GM19193 (cell line): ENCODE results near the gene SRF.

Source experiments
- POLR2A ChIP-seq: IDR thresholded peaks from 4 replicates; pipeline ENCODE4 v1.6.1; 2011; ENCODE audit not compliant: insufficient read depth, insufficient read length; ENCODE audit errors: extremely low read depth

The SRF gene

GRCh38 chr6:43186019-43186418 lies 14.9 kb downstream of the SRF start:
- no peak for TF ChIP-seq POLR2A

- TF ChIP-seq POLR2A: no peak
Measured at GRCh38 chr6:43186706-43187105, 15.6 kb downstream of the SRF start.

GRCh38 chr6:43187821-43188220 lies 16.8 kb downstream of the SRF start:
- TF ChIP-seq POLR2A: no peak

- no peak for TF ChIP-seq POLR2A
Measured at GRCh38 chr6:43188426-43188825, 17.4 kb downstream of the SRF start.

- TF ChIP-seq POLR2A: no peak
Measured at GRCh38 chr6:43189776-43190304, 18.8 kb downstream of the SRF start.

GRCh38 chr6:43192911-43193310 lies 21.8 kb downstream of the SRF start:
- TF ChIP-seq POLR2A: no peak

GRCh38 chr6:43193929-43194328 lies 22.9 kb downstream of the SRF start:
- TF ChIP-seq POLR2A: no peak

- no peak for TF ChIP-seq POLR2A
Measured at GRCh38 chr6:43196337-43196736, 25.3 kb downstream of the SRF start.

GRCh38 chr6:43199912-43200311 lies 28.8 kb downstream of the SRF start:
- TF ChIP-seq POLR2A: no peak

GRCh38 chr6:43200541-43200940 lies 29.5 kb downstream of the SRF start:
- no peak for TF ChIP-seq POLR2A

- no peak for TF ChIP-seq POLR2A
Measured at GRCh38 chr6:43202451-43202850, 31.4 kb downstream of the SRF start.

- no peak for TF ChIP-seq POLR2A
Measured at GRCh38 chr6:43203029-43203717, 32.1 kb downstream of the SRF start.

- TF ChIP-seq POLR2A: no peak
Measured at GRCh38 chr6:43203718-43204095, 32.6 kb downstream of the SRF start.

- TF ChIP-seq POLR2A: no peak
Measured at GRCh38 chr6:43204271-43205105, 33.4 kb downstream of the SRF start.

- TF ChIP-seq POLR2A: no peak
Measured at GRCh38 chr6:43205849-43206248, 34.8 kb downstream of the SRF start.

- no peak for TF ChIP-seq POLR2A
Measured at GRCh38 chr6:43207286-43207685, 36.2 kb downstream of the SRF start.

- TF ChIP-seq POLR2A: no peak
Measured at GRCh38 chr6:43211955-43212354, 40.9 kb downstream of the SRF start.

- no peak for TF ChIP-seq POLR2A
Measured at GRCh38 chr6:43213431-43213830, 42.4 kb downstream of the SRF start.
